ENCODE results near the gene SRSF2. TPM values are rescaled to one million over a fixed set of nuclear protein-coding genes. Genes with fewer than 3 reads are reported as not detected.

Gene SRSF2
- total and polyA plus RNA-seq, 7 donors = 57.9 to 135 (median 108) TPM

GRCh38 chr17:76755285-76755684, 18.2 kb upstream of the SRSF2 start:
- 90 to 97% (median 96%) methylated on average over 2 of the region's 2 CpGs for WGBS, 3 donors
- no peak for TF ChIP-seq CTCF (IDR thresholded peaks at IDR 0.05)
- H3K4me3 ChIP-seq = no peak overlapping the region
- H3K27me3 ChIP-seq (ENCODE audit: insufficient read depth in 3 of 3, low read length in 2 of 3) = no peaks in the 10 kb centered on the region
- intact Hi-C loops (cut with DNase I) = no loop called here
- ATAC-seq (no peak), DNase-seq (no peak)
- H3K9me3 ChIP-seq = no peaks in the 10 kb centered on the region
- H3K4me1 ChIP-seq = no peaks in the 10 kb centered on the region
- no peak overlapping the region for H3K27ac ChIP-seq
- peaks cover 4 to 79% of the 10 kb centered on the region in 2 donors for H3K36me3 ChIP-seq (ENCODE audit: insufficient read depth in 1 of 2, low read depth in 1 of 2)

DNA sequence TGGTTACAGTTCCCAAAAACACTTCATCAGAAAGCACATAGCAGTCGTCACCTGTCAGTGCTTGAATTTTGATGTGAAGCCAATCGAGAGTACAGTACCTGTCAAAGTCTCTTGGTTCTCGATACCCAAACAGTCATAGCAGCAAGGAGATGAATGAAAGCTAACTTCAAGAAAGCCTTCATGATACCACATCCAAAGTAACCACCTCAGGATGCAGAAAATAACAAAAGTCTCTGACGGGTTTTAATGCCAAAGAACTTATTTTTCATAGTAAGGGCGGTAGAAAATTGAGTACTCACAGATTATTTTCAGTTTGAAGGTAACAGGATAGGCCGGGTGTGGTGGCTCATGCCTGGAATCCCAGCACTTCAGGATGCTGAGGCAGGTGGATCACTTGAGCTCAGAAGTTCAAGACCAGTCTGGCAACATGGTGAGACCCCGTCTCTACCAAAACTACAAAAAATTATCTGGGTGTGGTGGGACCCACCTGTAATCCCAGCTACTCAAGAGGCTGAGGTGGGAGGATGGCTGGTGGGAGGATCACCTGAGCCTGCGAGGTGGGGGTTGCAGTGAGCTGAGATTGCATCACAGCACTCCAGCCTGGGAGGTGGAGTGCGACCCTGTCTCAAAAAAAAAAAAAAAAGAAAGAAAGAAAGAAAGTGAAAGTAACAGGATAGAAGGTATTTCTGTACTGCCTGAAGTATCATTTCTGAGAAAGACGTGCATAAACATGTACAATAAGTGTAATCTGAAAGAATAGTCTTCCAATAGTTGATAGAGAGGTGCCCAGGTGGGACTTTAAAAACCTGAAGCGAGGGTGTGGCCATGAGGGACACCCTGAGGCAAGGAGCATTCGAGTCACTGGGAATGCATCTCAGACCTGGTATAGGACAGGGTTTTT, 16.2 kb upstream of the SRSF2 start:
- no peak for DNase-seq
- Histone ChIP-seq H3K4me1 (no peaks in the 10 kb centered on the region), H3K4me3 (no peak overlapping the region), H3K27ac (no peak overlapping the region), H3K27me3 (ENCODE audit: insufficient read depth in 3 of 3, low read length in 2 of 3) (no peaks in the 10 kb centered on the region), H3K36me3 (ENCODE audit: insufficient read depth in 1 of 2, low read depth in 1 of 2) (peaks cover 4 to 78% of the 10 kb centered on the region in 2 donors), H3K9me3 (no peaks in the 10 kb centered on the region)
- TF ChIP-seq CTCF (IDR thresholded peaks at IDR 0.05) = no peak
- intact Hi-C loops (cut with DNase I) = no loop called here
- 88 to 91% (median 90%) methylated on average over 12 of the region's 12 CpGs for WGBS, 3 donors
- no peak for ATAC-seq

- WGBS, 3 donors = 78 to 85% (median 84%) methylated on average over 4 of the region's 4 CpGs
- DNase-seq (no peak), ATAC-seq (no peak)
- H3K4me1 ChIP-seq = peaks cover 2% of the 10 kb centered on the region
- intact Hi-C loops (cut with DNase I) = no loop called here
- no peak for TF ChIP-seq CTCF (IDR thresholded peaks at IDR 0.05)
- peaks cover 5 to 67% of the 10 kb centered on the region in 2 donors for H3K36me3 ChIP-seq (ENCODE audit: insufficient read depth in 1 of 2, low read depth in 1 of 2)
- no peak overlapping the region for H3K4me3 ChIP-seq
- no peak overlapping the region for H3K27ac ChIP-seq
- no peaks in the 10 kb centered on the region for H3K27me3 ChIP-seq (ENCODE audit: insufficient read depth in 3 of 3, low read length in 2 of 3)
- H3K9me3 ChIP-seq = no peaks in the 10 kb centered on the region
Measured at GRCh38 chr17:76752006-76752405, 14.9 kb upstream of the SRSF2 start.

DNA sequence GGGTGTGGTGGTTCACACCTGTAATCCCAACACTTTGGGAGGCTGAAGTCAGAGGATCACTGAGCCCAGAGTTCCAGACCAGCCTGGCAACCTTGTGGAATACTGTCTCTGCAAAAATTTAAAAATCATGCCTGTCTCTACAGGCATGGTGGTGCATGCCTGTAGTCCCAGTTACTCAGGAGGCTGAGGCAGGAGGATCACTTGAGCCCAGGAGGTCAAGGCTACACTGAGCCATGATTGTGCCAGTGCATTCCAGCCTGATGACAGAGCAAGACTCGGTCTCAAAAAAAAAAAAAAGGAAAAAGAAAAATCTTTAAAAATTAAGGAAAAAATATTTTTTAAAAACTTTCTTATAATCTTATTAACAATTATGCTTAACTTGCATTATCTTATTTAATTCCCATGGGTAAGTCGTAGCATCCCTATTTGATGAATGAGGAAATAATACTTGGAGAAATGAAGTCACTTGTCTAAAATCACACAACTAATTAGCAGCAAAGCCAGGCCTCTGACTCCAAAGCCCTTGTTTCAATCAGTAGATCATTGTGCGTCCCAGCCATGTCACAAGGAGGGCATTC, 14.4 kb upstream of the SRSF2 start:
- 90 to 95% (median 91%) methylated on average over 3 of the region's 3 CpGs for WGBS, 3 donors
- no peak for DNase-seq
- no peak for TF ChIP-seq CTCF (IDR thresholded peaks at IDR 0.05)
- peaks cover 2% of the 10 kb centered on the region for H3K4me1 ChIP-seq
- intact Hi-C loops (cut with DNase I) = no loop called here
- H3K36me3 ChIP-seq (ENCODE audit: insufficient read depth in 1 of 2, low read depth in 1 of 2) = peaks cover 8 to 67% of the 10 kb centered on the region in 2 donors
- no peak overlapping the region for H3K4me3 ChIP-seq
- no peaks in the 10 kb centered on the region for H3K27me3 ChIP-seq (ENCODE audit: insufficient read depth in 3 of 3, low read length in 2 of 3)
- no peaks in the 10 kb centered on the region for H3K9me3 ChIP-seq
- no peak overlapping the region for H3K27ac ChIP-seq
- no peak for ATAC-seq
